GM12891 (cell line): ENCODE results near the gene DCUN1D3.

ENCODE experiments used
- POLR2A ChIP-seq: IDR thresholded peaks from 2 replicates; pipeline ENCODE4 v1.6.1; 2011; ENCODE audit warnings: low read depth, low read length, control low read depth
- POLR2AphosphoS5 ChIP-seq: IDR thresholded peaks from 2 replicates; pipeline ENCODE4 v1.6.1; 2011; ENCODE audit warnings: low read depth, low read length, control low read depth
- POU2F2 ChIP-seq: IDR thresholded peaks from 2 replicates; pipeline ENCODE4 v1.6.1; 2011; ENCODE audit warnings: low read depth, mild to moderate bottlenecking, control low read depth, low read length, moderate library complexity
- SPI1 ChIP-seq: IDR thresholded peaks from 2 replicates; pipeline ENCODE4 v1.6.1; 2011; ENCODE audit warnings: low read depth, low read length, control low read depth
- TAF1 ChIP-seq: IDR thresholded peaks from 2 replicates; pipeline ENCODE4 v1.6.1; 2011; ENCODE audit warnings: low read depth, low read length, control low read depth

- TF ChIP-seq POLR2A, result no peak
- TF ChIP-seq TAF1, result no peak
- TF ChIP-seq POLR2AphosphoS5, result no peak
- TF ChIP-seq SPI1, result no peak
- no peak for TF ChIP-seq POU2F2
Measured at GRCh38 chr16:20946015-20946629, 46.0 kb upstream of the DCUN1D3 start.
